Hepatocyte (in vitro differentiated cells): ENCODE measurements around the gene MIGA2. TPM values are rescaled to one million over a fixed set of nuclear protein-coding genes. Genes with fewer than 3 reads are reported as not detected.

Experiments used
- DNase-seq: peaks from one replicate; pipeline ENCODE4 v3.0.0-alpha.2; 2016; ENCODE audit warnings: low spot score
- H2AFZ ChIP-seq: fragments of 200-600 bp; sonication (generic); 2 replicates; pipeline ENCODE4 v1.6.0; 2016; ENCODE audit warnings: antibody characterized with exemption, mild to moderate bottlenecking
- H3K27ac ChIP-seq: fragments of 200-600 bp; sonication (generic); 2 replicates; pipeline ENCODE4 v1.5.1; 2016; ENCODE audit warnings: mild to moderate bottlenecking
- H3K27me3 ChIP-seq: fragments of 200-600 bp; sonication (generic); 2 replicates; pipeline ENCODE4 v1.6.1; 2016
- H3K36me3 ChIP-seq: fragments of 200-600 bp; sonication (generic); replicated peaks from 2 replicates; pipeline ENCODE4 v1.5.1; 2016; ENCODE audit warnings: low read depth; ENCODE audit not compliant: insufficient read depth
- H3K4me1 ChIP-seq: fragments of 200-600 bp; sonication (generic); 2 replicates; pipeline ENCODE4 v1.5.1; 2016; ENCODE audit warnings: mild to moderate bottlenecking, moderate library complexity; ENCODE audit not compliant: insufficient read depth
- H3K4me2 ChIP-seq: fragments of 200-600 bp; sonication (generic); 2 replicates; pipeline ENCODE4 v1.6.0; 2016
- H3K4me3 ChIP-seq: fragments of 200-600 bp; sonication (generic); 2 replicates; pipeline ENCODE4 v1.5.1; 2016; ENCODE audit warnings: mild to moderate bottlenecking
- H3K79me2 ChIP-seq: fragments of 200-600 bp; sonication (generic); 2 replicates; pipeline ENCODE4 v1.6.0; 2017; ENCODE audit warnings: mild to moderate bottlenecking
- H3K9me2 ChIP-seq: fragments of 200-600 bp; sonication (generic); replicated peaks from 2 replicates; pipeline ENCODE4 v1.6.0; 2017; ENCODE audit warnings: mild to moderate bottlenecking; ENCODE audit not compliant: insufficient read depth
- H3K9me3 ChIP-seq: fragments of 200-600 bp; sonication (generic); 2 replicates; pipeline ENCODE4 v1.5.1; 2016; ENCODE audit warnings: low read depth, mild to moderate bottlenecking
- H4K20me1 ChIP-seq: fragments of 200-600 bp; sonication (generic); 2 replicates; pipeline ENCODE4 v1.6.0; 2016; ENCODE audit warnings: mild to moderate bottlenecking; ENCODE audit not compliant: insufficient read depth, poor library complexity, severe bottlenecking
- EZH2 ChIP-seq: fragments of 200-600 bp; sonication (generic); IDR thresholded peaks from 2 replicates; pipeline ENCODE4 v1.6.1; 2016; ENCODE audit warnings: antibody characterized with exemption, mild to moderate bottlenecking, borderline replicate concordance
- EZH2phosphoT487 ChIP-seq: fragments of 200-600 bp; sonication (generic); IDR thresholded peaks from one replicate; pipeline ENCODE4 v1.6.1; 2018; ENCODE audit warnings: antibody characterized with exemption, mild to moderate bottlenecking, low read depth, moderate library complexity; ENCODE audit not compliant: unreplicated experiment, severe bottlenecking
- WGBS: methylation state at CpG from one replicate; pipeline ENCODE4 v1.1.6; 2016; ENCODE audit warnings: low lambda C conversion rate; ENCODE audit errors: missing lambda C conversion rate; 5-methylcytosine and 5-hydroxymethylcytosine counted together
- polyA plus RNA-seq: library from polyadenylated mRNA; unstranded; fragments of >200 nt; fragmentation: Nextera tagmentation; extraction: Ambion mirVana; gene quantifications from 2 replicates; pipeline ENCODE4 v1.2.1, GENCODE V29; 2016
- total RNA-seq: library from RNA; depleted of rRNA; stranded (reverse); fragments of >200 nt; gene quantifications from 2 replicates; pipeline ENCODE4 v1.2.3, GENCODE V29; 2014
- TF ChIP-seq, protein P1 (sequence below): fragments of 200-600 bp; sonication (generic); IDR thresholded peaks from 2 replicates; pipeline ENCODE4 v1.5.1; 2016; ENCODE audit warnings: antibody characterized with exemption, mild to moderate bottlenecking; ENCODE audit not compliant: poor library complexity

Gene MIGA2
- total and polyA plus RNA-seq, 2 experiments from 2014 or later, result 23.4 to 29.5 TPM

DNA sequence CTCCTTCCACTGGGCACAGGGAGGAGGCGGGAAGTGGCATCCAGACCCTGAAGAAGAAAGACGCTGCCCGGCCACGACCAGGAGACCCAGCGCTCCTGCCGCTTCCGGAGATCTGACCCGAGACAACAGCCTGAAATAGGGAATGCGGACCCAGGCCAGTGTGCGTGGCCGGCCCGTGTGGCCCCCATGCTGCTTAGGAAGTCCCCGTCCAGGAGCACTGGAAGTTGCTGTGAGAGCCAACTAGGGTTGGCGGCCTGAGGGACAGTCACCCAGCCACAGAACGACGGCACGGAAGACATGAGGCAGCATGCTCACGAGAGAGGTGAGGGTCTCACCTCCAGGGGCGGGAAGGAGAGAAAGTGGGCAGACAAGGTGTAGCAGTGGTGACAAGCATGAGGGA, 25.3 kb upstream of the MIGA2 start:
- Histone ChIP-seq H3K36me3 (no peaks in the 10 kb centered on the region), H3K9me3 (no peaks in the 10 kb centered on the region)
- WGBS, result 95% methylated on average over 19 of the region's 19 CpGs

DNA sequence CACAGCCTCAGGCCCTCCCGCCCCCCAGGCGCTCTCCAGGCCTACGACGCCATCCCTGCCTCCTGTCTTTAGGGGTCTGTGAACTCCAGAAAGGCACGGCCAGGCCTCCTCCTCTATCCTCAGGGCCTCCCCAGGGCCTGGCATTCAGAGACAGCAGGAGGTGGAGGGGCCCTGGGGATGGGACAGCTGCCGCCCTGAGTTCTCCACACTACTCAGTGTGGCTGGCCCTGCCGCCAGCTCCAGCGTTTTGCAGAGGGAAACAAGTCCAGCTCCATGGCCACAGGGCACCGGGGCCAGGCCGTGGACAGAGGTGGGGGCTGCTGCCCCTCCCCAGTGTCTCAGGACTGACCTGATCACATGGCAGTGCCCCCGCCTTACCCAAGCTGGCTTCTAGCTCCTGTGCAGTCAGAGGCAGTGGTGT, 24.7 kb upstream of the MIGA2 start:
- Histone ChIP-seq H3K27ac (no peak overlapping the region), H3K9me3 (no peaks in the 10 kb centered on the region), H4K20me1 (no peaks in the 10 kb centered on the region), H3K79me2 (no peaks in the 10 kb centered on the region), H3K4me2 (no peak overlapping the region), H3K4me3 (no peak overlapping the region), H3K36me3 (no peaks in the 10 kb centered on the region), H3K9me2 (no peaks in the 10 kb centered on the region), H3K4me1 (no peaks in the 10 kb centered on the region), H2AFZ (no peak overlapping the region), H3K27me3 (no peaks in the 10 kb centered on the region)
- TF ChIP-seq EZH2phosphoT487, result no peak
- TF ChIP-seq, protein P1, sequence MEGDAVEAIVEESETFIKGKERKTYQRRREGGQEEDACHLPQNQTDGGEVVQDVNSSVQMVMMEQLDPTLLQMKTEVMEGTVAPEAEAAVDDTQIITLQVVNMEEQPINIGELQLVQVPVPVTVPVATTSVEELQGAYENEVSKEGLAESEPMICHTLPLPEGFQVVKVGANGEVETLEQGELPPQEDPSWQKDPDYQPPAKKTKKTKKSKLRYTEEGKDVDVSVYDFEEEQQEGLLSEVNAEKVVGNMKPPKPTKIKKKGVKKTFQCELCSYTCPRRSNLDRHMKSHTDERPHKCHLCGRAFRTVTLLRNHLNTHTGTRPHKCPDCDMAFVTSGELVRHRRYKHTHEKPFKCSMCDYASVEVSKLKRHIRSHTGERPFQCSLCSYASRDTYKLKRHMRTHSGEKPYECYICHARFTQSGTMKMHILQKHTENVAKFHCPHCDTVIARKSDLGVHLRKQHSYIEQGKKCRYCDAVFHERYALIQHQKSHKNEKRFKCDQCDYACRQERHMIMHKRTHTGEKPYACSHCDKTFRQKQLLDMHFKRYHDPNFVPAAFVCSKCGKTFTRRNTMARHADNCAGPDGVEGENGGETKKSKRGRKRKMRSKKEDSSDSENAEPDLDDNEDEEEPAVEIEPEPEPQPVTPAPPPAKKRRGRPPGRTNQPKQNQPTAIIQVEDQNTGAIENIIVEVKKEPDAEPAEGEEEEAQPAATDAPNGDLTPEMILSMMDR, result no peak
- no peak for TF ChIP-seq EZH2
- WGBS, result 87% methylated on average over 11 of the region's 11 CpGs
- DNase-seq, result no peak

More for the DNA sequence above, 25.3 kb upstream of the MIGA2 start:
- Histone ChIP-seq H3K27ac (no peak overlapping the region), H3K4me2 (no peak overlapping the region), H3K27me3 (no peaks in the 10 kb centered on the region), H3K9me2 (no peaks in the 10 kb centered on the region), H4K20me1 (no peaks in the 10 kb centered on the region), H3K4me3 (no peak overlapping the region), H3K4me1 (no peaks in the 10 kb centered on the region), H3K79me2 (no peaks in the 10 kb centered on the region), H2AFZ (no peak overlapping the region)
- DNase-seq, result peak; percentile 3
- no peak for TF ChIP-seq EZH2phosphoT487
- TF ChIP-seq EZH2, result no peak
- TF ChIP-seq, protein P1, result no peak

DNA sequence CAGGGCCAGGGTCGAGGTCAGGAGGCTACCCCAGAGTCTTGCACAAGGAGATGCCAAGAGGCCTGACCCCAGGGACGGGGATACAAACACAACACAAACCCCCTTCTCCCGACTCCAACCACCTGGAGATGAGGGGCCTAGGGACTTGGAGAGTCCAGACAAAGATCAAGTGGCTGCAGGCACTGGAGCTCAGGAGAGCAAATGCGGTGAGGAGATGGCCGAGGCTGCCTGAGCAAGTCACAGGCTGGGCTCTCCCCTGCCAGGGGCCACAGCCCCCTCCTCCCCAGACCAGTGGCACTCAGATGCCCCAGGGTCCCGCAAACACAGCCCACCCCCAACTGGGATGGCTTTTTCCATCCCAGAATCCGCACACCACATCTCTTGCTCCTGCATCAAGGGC, 24.1 kb upstream of the MIGA2 start:
- no peak overlapping the region for H3K4me2 ChIP-seq
- no peaks in the 10 kb centered on the region for H3K79me2 ChIP-seq
- DNase-seq, result no peak
- H4K20me1 ChIP-seq, result no peaks in the 10 kb centered on the region
- H3K9me3 ChIP-seq, result no peaks in the 10 kb centered on the region
- 94% methylated on average over 6 of the region's 7 CpGs for WGBS
- no peak overlapping the region for H3K27ac ChIP-seq
- H2AFZ ChIP-seq, result no peak overlapping the region
- H3K4me3 ChIP-seq, result no peak overlapping the region
- TF ChIP-seq, protein P1, result no peak
- no peak for TF ChIP-seq EZH2
- no peak for TF ChIP-seq EZH2phosphoT487
- H3K27me3 ChIP-seq, result no peaks in the 10 kb centered on the region
- H3K9me2 ChIP-seq, result no peaks in the 10 kb centered on the region
- H3K4me1 ChIP-seq, result no peaks in the 10 kb centered on the region
- no peaks in the 10 kb centered on the region for H3K36me3 ChIP-seq

DNA sequence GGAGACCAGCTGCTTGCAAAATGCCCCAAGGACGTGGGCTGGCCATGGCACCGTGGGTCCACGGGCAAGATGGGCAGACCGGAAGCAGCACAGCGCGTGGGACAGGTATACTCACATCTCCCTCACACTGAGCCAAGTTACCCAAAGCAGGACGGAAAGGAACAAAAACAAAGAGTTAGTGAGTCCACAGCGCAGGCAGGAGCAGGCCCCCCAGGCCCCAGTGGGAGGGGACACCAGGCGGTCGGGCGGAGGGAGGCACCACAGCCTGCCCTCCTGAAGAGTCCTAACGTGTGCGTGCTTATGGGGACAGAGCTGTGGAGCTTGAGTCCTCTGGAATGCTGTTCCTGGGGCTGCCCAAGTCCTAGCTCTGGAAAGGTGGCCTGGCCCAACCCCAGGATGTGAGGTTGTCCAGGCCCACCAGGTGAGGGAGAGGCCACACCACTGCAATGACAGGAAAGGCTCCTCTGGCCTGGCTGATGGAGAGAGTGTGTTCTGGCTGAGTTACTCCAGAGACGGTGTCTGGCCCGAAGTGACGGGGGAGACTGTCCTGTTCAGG, 23.5 kb upstream of the MIGA2 start:
- Histone ChIP-seq H3K4me3 (no peak overlapping the region), H4K20me1 (no peaks in the 10 kb centered on the region), H3K4me1 (no peaks in the 10 kb centered on the region), H3K36me3 (no peaks in the 10 kb centered on the region), H3K27me3 (no peaks in the 10 kb centered on the region), H2AFZ (no peak overlapping the region), H3K4me2 (no peak overlapping the region), H3K27ac (no peak overlapping the region), H3K79me2 (no peaks in the 10 kb centered on the region), H3K9me2 (no peaks in the 10 kb centered on the region), H3K9me3 (no peaks in the 10 kb centered on the region)
- WGBS, result 90% methylated on average over 16 of the region's 16 CpGs
- peak; percentile 4 for DNase-seq
- TF ChIP-seq, protein P1, result no peak
- TF ChIP-seq EZH2phosphoT487, result no peak
- no peak for TF ChIP-seq EZH2
